Measurements from ENCODE around the gene UNCX.

GRCh38 chr7:1201916-1202315 lies 30.8 kb upstream of the UNCX start:
- TF ChIP-seq EZH2 (IDR thresholded peaks at IDR 0.05; ENCODE audit: borderline replicate concordance), result no peak
- TF ChIP-seq CTCF (IDR thresholded peaks at IDR 0.05; ENCODE audit: poor library complexity), result no peak
- TF ChIP-seq EZH2phosphoT487 (IDR thresholded peaks at IDR 0.05; ENCODE audit: low read depth, severe bottlenecking, unreplicated experiment), result no peak

Data from hepatocyte (in vitro differentiated cells).